PC-3 (cell line): ENCODE data around the gene GIMAP8. TPM values are rescaled to one million over a fixed set of nuclear protein-coding genes. Genes with fewer than 3 reads are reported as not detected.

Experiments
- ATAC-seq: fragments of 200-7000 bp; cut with Tn5 transposase; 2 replicates; pipeline ENCODE4 v1.9.1; 2020; ENCODE audit warnings: mild to moderate bottlenecking, moderate library complexity
- BruUV-seq: library from RNA; stranded (reverse); fragments of 400-500 nt; replicated peaks from 2 replicates; lab custom pipeline; 2021; lab: Mats Ljungman, UMichigan
- CTCF ChIA-PET: fragments of 300-600 bp; sonication (Branson Sonifier 250); formaldehyde crosslinking; loops from one replicate; lab custom pipeline; 2022; ENCODE audit warnings: antibody characterized with exemption; lab: Charles Lee
- POLR2A ChIA-PET: fragments of 300-600 bp; sonication (Branson Sonifier 250); formaldehyde crosslinking; loops from one replicate; lab custom pipeline; 2022; ENCODE audit warnings: antibody characterized with exemption; ENCODE audit not compliant: unreplicated experiment; lab: Charles Lee
- DNase-seq: peaks from one replicate; pipeline ENCODE4 v3.0.0-alpha.2; 2015
- H2AFZ ChIP-seq: fragments of 300-600 bp; sonication (generic); 2 replicates; pipeline ENCODE4 v1.6.0; 2016; ENCODE audit warnings: antibody characterized with exemption, low read length
- H3F3A ChIP-seq: fragments of 300-600 bp; sonication (generic); one replicate; pipeline ENCODE4 v1.6.0; 2017; ENCODE audit warnings: antibody characterized with exemption, low read length, control low read depth, mild to moderate bottlenecking; ENCODE audit not compliant: unreplicated experiment
- H3K27ac ChIP-seq: fragments of 300-600 bp; sonication (generic); 2 replicates; pipeline ENCODE4 v1.5.1; 2016; ENCODE audit warnings: mild to moderate bottlenecking, low read length
- H3K27me3 ChIP-seq: fragments of 300-600 bp; sonication (generic); 2 replicates; pipeline ENCODE4 v1.6.1; 2016; ENCODE audit warnings: low read length, mixed read lengths
- H3K36me3 ChIP-seq: fragments of 300-600 bp; sonication (generic); 2 replicates; pipeline ENCODE4 v1.6.1; 2016; ENCODE audit warnings: low read depth, mixed run types, low read length, mixed read lengths
- H3K4me1 ChIP-seq: fragments of 300-600 bp; sonication (generic); 2 replicates; pipeline ENCODE4 v1.5.1; 2016; ENCODE audit warnings: low read length; ENCODE audit not compliant: insufficient read depth
- H3K4me2 ChIP-seq: fragments of 300-600 bp; sonication (generic); 2 replicates; pipeline ENCODE4 v1.6.0; 2016; ENCODE audit warnings: low read length
- H3K4me3 ChIP-seq: fragments of 300-600 bp; sonication (generic); 2 replicates; pipeline ENCODE4 v1.5.1; 2016; ENCODE audit warnings: mild to moderate bottlenecking, low read length, mixed read lengths
- H3K79me2 ChIP-seq: fragments of 300-600 bp; sonication (generic); 2 replicates; pipeline ENCODE4 v1.6.1; 2017; ENCODE audit warnings: low read length, mixed read lengths
- H3K9ac ChIP-seq: fragments of 300-600 bp; sonication (generic); 2 replicates; pipeline ENCODE4 v1.6.0; 2016; ENCODE audit warnings: mild to moderate bottlenecking, low read length
- H3K9me2 ChIP-seq: fragments of 300-600 bp; sonication (generic); replicated peaks from 2 replicates; pipeline ENCODE4 v1.6.1; 2016; ENCODE audit warnings: mixed run types, low read length, mixed read lengths
- H3K9me3 ChIP-seq: fragments of 300-600 bp; sonication (generic); 2 replicates; pipeline ENCODE4 v1.6.1; 2016; ENCODE audit warnings: low read length, mixed read lengths
- H4K20me1 ChIP-seq: fragments of 300-600 bp; sonication (generic); 2 replicates; pipeline ENCODE4 v1.6.1; 2016; ENCODE audit warnings: low read length, mixed read lengths
- CTCF ChIP-seq: fragments of 300-600 bp; sonication (generic); conservative IDR thresholded peaks from 2 replicates; pipeline ENCODE4 v1.5.1; 2017; ENCODE audit warnings: antibody characterized with exemption, low read depth, mild to moderate bottlenecking, low read length
- EZH2 ChIP-seq: fragments of 300-600 bp; sonication (generic); IDR thresholded peaks from one replicate; pipeline ENCODE4 v1.6.1; 2017; ENCODE audit warnings: antibody characterized with exemption, mild to moderate bottlenecking, low read length; ENCODE audit not compliant: unreplicated experiment
- EZH2phosphoT487 ChIP-seq: fragments of 300-600 bp; sonication (generic); IDR thresholded peaks from 2 replicates; pipeline ENCODE4 v1.6.1; 2018; ENCODE audit warnings: mild to moderate bottlenecking, antibody characterized with exemption, low read length, borderline replicate concordance
- intact Hi-C: fragments of 100-400 bp; cut with micrococcal nuclease; formaldehyde crosslinking; loops from 2 replicates; pipeline ENCODE4 v1.9.0; 2023
- total RNA-seq: library from RNA; depleted of rRNA; stranded (reverse); fragments of >200 nt; gene quantifications from 2 replicates; pipeline ENCODE4 v1.2.3, GENCODE V29; 2014

Gene GIMAP8
- total RNA-seq, 1 experiment from 2014 or later, result not detected

GRCh38 chr7:150421831-150422230 is 28.6 kb upstream of the GIMAP8 start:
- no peaks in the 10 kb centered on the region for H3K4me1 ChIP-seq
- DNase-seq (no peak), ATAC-seq (no peak)
- no peaks in the 10 kb centered on the region for H4K20me1 ChIP-seq
- H3K79me2 ChIP-seq, result no peaks in the 10 kb centered on the region
- no peaks in the 10 kb centered on the region for H3K27me3 ChIP-seq
- H3K9me3 ChIP-seq, result no peaks in the 10 kb centered on the region
- H3K27ac ChIP-seq, result no peak overlapping the region
- no peak overlapping the region for H3K4me2 ChIP-seq
- BruUV-seq, result no TSS peak
- H3K4me3 ChIP-seq, result no peak overlapping the region
- H3F3A ChIP-seq, result no peaks in the 10 kb centered on the region
- no peak overlapping the region for H3K9ac ChIP-seq
- ChIA-PET POLR2A (no interaction called here), CTCF (no interaction called here)
- H3K36me3 ChIP-seq, result no peaks in the 10 kb centered on the region
- H3K9me2 ChIP-seq, result no peaks in the 10 kb centered on the region
- intact Hi-C loops, result loop anchor here (1.0 kb wide), 4 partner anchors 43 to 136 kb away; partner anchors contain the start of gene ZNF775
- no peak overlapping the region for H2AFZ ChIP-seq
- TF ChIP-seq EZH2phosphoT487 (no peak), EZH2 (no peak), CTCF (no peak)

- Histone ChIP-seq H3K79me2 (no peaks in the 10 kb centered on the region), H2AFZ (no peak overlapping the region), H3K27ac (no peak overlapping the region), H3K4me2 (no peak overlapping the region), H4K20me1 (no peaks in the 10 kb centered on the region), H3K4me3 (no peak overlapping the region), H3K36me3 (no peaks in the 10 kb centered on the region), H3K9me2 (no peaks in the 10 kb centered on the region), H3K9ac (no peak overlapping the region), H3K27me3 (no peaks in the 10 kb centered on the region), H3F3A (no peaks in the 10 kb centered on the region), H3K4me1 (peaks cover 12% of the 10 kb centered on the region), H3K9me3 (no peaks in the 10 kb centered on the region)
- no peak for TF ChIP-seq EZH2
- TF ChIP-seq CTCF, result no peak
- no peak for TF ChIP-seq EZH2phosphoT487
- DNase-seq (no peak), ATAC-seq (no peak)
- BruUV-seq, result no TSS peak
- ChIA-PET POLR2A (no interaction called here), CTCF (no interaction called here)
- intact Hi-C loops, result no loop called here
These were observed 24.8 kb upstream of the GIMAP8 start for GRCh38 chr7:150425670-150426069.

GRCh38 chr7:150428671-150429451 is 21.6 kb upstream of the GIMAP8 start:
- no peaks in the 10 kb centered on the region for H3F3A ChIP-seq
- no peak overlapping the region for H3K4me3 ChIP-seq
- ChIA-PET CTCF (no interaction called here), POLR2A (no interaction called here)
- H3K4me1 ChIP-seq, result peaks cover 12% of the 10 kb centered on the region
- intact Hi-C loops, result no loop called here
- peak overlapping the region; percentile 45 for H3K4me2 ChIP-seq
- ATAC-seq (peak; percentile 98), DNase-seq (peak; percentile 94)
- TF ChIP-seq EZH2phosphoT487, result no peak
- no peak for TF ChIP-seq EZH2
- no peak for TF ChIP-seq CTCF
- no peaks in the 10 kb centered on the region for H3K79me2 ChIP-seq
- H4K20me1 ChIP-seq, result no peaks in the 10 kb centered on the region
- H3K9me3 ChIP-seq, result no peaks in the 10 kb centered on the region
- peak overlapping the region; percentile 33 for H3K27ac ChIP-seq
- BruUV-seq, result no TSS peak
- H3K9me2 ChIP-seq, result no peaks in the 10 kb centered on the region
- no peaks in the 10 kb centered on the region for H3K36me3 ChIP-seq
- no peak overlapping the region for H2AFZ ChIP-seq
- no peak overlapping the region for H3K9ac ChIP-seq
- H3K27me3 ChIP-seq, result no peaks in the 10 kb centered on the region
